Prostate gland (tissue), 2 donors: ENCODE data around the gene TYW5. TPM values are rescaled to one million over a fixed set of nuclear protein-coding genes. Genes with fewer than 3 reads are reported as not detected.

Experiments
- DNase-seq: peaks from one replicate; pipeline ENCODE4 v3.0.0-alpha.2; 2019; ENCODE audit warnings: low spot score
- H3K27ac ChIP-seq, 2 donors: fragments of 200-600 bp; sonication (generic); 2 replicates each; pipeline ENCODE4 v1.5.1; 2017 to 2019
- H3K27me3 ChIP-seq: fragments of 200-600 bp; sonication (generic); replicated peaks from 2 replicates; pipeline ENCODE4 v1.5.1; 2019; ENCODE audit not compliant: insufficient read depth
- H3K36me3 ChIP-seq, 2 donors: fragments of 200-600 bp; sonication (generic); 1 replicate in 1 of 2; 2 replicates in 1 of 2; pipeline versions ENCODE4 v1.5.1 to v1.8.1; 2017 to 2019
- H3K4me1 ChIP-seq: fragments of 200-600 bp; sonication (generic); replicated peaks from 2 replicates; pipeline ENCODE4 v1.5.1; 2019
- H3K4me3 ChIP-seq, 2 donors: fragments of 200-600 bp; sonication (generic); 2 replicates each; pipeline ENCODE4 v1.5.1; 2017 to 2019
- H3K9me3 ChIP-seq: fragments of 200-600 bp; sonication (generic); 2 replicates; pipeline ENCODE4 v1.5.1; 2017
- POLR2A ChIP-seq: fragments of 450-650 bp; IDR thresholded peaks from one replicate; pipeline ENCODE4 v1.6.1; 2016; ENCODE audit warnings: antibody characterized with exemption, mild to moderate bottlenecking
- POLR2AphosphoS5 ChIP-seq: sonication (generic); formaldehyde crosslinking; IDR thresholded peaks from one replicate; pipeline ENCODE4 v1.6.1; 2017; ENCODE audit warnings: antibody characterized with exemption
- WGBS: methylation state at CpG from one replicate; pipeline ENCODE4 v1.1.5; 2018; 5-methylcytosine and 5-hydroxymethylcytosine counted together
- intact Hi-C: fragments of 100-400 bp; cut with DNase I; formaldehyde crosslinking; loops from one replicate; pipeline ENCODE4 v1.14.2; 2022
- total RNA-seq, 2 donors: library from RNA; depleted of rRNA; stranded (reverse); fragments of >200 nt; gene quantifications; one replicate each; pipeline ENCODE4 v1.1.0, GENCODE V29; 2016
- TF ChIP-seq, protein P1 (sequence below), 4 experiments: fragments of 200-600 bp in 2 of 4; fragments of 450-650 bp in 2 of 4; sonication (generic) in 2 of 4; IDR thresholded peaks; 1 replicate in 3 of 4; 2 replicates in 1 of 4; pipeline ENCODE4 v1.5.1; 2016 to 2019; ENCODE audit warnings: antibody characterized with exemption in 4 of 4, mild to moderate bottlenecking in 2 of 4, moderate library complexity in 2 of 4

Gene TYW5
- total RNA-seq, 2 donors from 2014 or later = 7.3 to 7.5 TPM

DNA sequence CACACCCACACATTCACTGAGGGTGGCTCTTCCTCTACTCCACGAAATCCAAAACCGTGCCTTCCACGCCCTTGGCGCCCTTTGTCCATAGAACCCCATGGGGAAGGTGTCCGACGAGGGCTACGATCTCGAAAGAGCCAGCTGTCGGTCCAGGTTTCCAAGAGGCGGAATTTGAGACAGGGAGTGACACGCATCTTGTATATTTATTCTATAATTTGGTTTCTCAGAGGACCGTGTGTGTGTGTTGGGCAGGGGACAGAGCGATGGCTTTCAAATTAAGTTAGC, 43.5 kb downstream of the TYW5 start:
- TF ChIP-seq POLR2AphosphoS5 (no peak), POLR2A (no peak)
- TF ChIP-seq, protein P1, sequence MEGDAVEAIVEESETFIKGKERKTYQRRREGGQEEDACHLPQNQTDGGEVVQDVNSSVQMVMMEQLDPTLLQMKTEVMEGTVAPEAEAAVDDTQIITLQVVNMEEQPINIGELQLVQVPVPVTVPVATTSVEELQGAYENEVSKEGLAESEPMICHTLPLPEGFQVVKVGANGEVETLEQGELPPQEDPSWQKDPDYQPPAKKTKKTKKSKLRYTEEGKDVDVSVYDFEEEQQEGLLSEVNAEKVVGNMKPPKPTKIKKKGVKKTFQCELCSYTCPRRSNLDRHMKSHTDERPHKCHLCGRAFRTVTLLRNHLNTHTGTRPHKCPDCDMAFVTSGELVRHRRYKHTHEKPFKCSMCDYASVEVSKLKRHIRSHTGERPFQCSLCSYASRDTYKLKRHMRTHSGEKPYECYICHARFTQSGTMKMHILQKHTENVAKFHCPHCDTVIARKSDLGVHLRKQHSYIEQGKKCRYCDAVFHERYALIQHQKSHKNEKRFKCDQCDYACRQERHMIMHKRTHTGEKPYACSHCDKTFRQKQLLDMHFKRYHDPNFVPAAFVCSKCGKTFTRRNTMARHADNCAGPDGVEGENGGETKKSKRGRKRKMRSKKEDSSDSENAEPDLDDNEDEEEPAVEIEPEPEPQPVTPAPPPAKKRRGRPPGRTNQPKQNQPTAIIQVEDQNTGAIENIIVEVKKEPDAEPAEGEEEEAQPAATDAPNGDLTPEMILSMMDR (IDR thresholded peaks at IDR 0.05) = no peak
- Histone ChIP-seq H3K36me3 (no peaks in the 10 kb centered on the region), H3K27me3 (no peaks in the 10 kb centered on the region), H3K4me3 (peak overlapping the region; percentile 64 to 69), H3K27ac (peak overlapping the region; percentile 95 to 97), H3K4me1 (peaks cover 9% of the 10 kb centered on the region), H3K9me3 (no peaks in the 10 kb centered on the region)
- DNase-seq = no peak
- WGBS = 0% methylated on average over 13 of the region's 13 CpGs
- intact Hi-C loops = no loop called here

DNA sequence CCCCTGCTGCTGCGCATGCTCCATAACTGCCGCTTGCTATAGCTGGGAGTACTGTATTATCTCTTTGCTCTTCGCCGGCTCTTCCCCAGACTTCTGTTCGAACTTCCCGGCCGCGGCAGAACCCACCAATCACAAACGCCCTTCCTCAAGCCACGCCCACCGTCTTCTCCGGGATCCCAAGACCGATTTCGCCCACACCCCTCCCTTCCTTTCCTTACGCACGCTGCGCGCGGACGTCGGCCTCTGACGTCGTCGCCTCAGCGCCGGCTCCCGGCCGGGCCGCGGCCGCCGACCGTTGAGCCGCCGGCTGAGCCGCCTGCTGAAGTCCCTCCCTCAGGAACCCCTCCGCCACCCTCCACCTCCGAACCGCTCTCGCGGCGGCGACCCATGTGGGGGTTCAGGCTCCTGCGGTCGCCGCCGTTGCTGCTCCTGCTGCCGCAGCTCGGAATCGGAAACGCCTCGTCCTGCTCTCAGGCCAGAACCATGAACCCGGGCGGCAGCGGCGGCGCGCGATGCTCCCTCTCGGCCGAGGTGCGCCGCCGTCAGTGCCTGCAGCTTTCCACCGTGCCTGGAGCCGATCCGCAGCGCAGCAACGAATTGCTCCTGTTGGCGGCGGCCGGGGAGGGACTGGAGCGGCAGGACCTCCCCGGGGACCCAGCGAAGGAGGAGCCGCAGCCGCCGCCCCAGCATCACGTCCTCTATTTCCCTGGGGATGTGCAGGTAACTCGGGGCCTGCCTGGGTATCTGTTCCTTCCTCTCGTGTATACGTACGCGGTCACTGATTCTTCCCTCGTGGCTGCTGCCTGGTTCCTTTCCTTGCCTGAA, 44.0 kb downstream of the TYW5 start, which contains the start of gene C2orf69:
Gene C2orf69 (plus strand): TSS at position 242 of the 825 bp plus-strand sequence. CDS start 146 bp downstream, at position 388.
- no peaks in the 10 kb centered on the region for H3K9me3 ChIP-seq
- no peaks in the 10 kb centered on the region for H3K36me3 ChIP-seq
- WGBS = under 1% methylated on average over 54 of the region's 85 CpGs
- DNase-seq = peak; percentile 97
- peak within 1 kb of the TSS; percentile 95 to 97 for H3K27ac ChIP-seq
- TF ChIP-seq, protein P1 (IDR thresholded peaks at IDR 0.05) = no peak
- TF ChIP-seq POLR2AphosphoS5 (peak; percentile 67), POLR2A (peak; percentile 89)
- intact Hi-C loops = no loop called here
- no peaks in the 10 kb centered on the region for H3K27me3 ChIP-seq
- peaks cover 9% of the 10 kb centered on the region for H3K4me1 ChIP-seq
- peak within 1 kb of the TSS; percentile 64 to 69 for H3K4me3 ChIP-seq

- no peaks in the 10 kb centered on the region for H3K27me3 ChIP-seq
Observed at GRCh38 chr2:199910338-199911051, 44.8 kb downstream of the TYW5 start.

GRCh38 chr2:199907008-199907714, 48.1 kb downstream of the TYW5 start:
- Histone ChIP-seq H3K4me1 (peaks cover 4% of the 10 kb centered on the region), H3K27ac (no peak overlapping the region), H3K9me3 (no peaks in the 10 kb centered on the region), H3K4me3 (no peak overlapping the region), H3K36me3 (no peaks in the 10 kb centered on the region), H3K27me3 (no peaks in the 10 kb centered on the region)
- TF ChIP-seq POLR2AphosphoS5 (no peak), POLR2A (no peak)
- TF ChIP-seq, protein P1 (IDR thresholded peaks at IDR 0.05) = no peak
- WGBS = 86% methylated on average over 2 of the region's 2 CpGs
- no peak for DNase-seq
- intact Hi-C loops = no loop called here

More at GRCh38 chr2:199910338-199911051, 44.8 kb downstream of the TYW5 start:
- intact Hi-C loops = no loop called here
- peaks cover 9% of the 10 kb centered on the region for H3K4me1 ChIP-seq
- no peak for DNase-seq
- TF ChIP-seq POLR2AphosphoS5 (no peak), POLR2A (no peak)
- TF ChIP-seq, protein P1 (IDR thresholded peaks at IDR 0.05) = no peak
- peak overlapping the region; percentile 64 to 69 for H3K4me3 ChIP-seq
- no peaks in the 10 kb centered on the region for H3K9me3 ChIP-seq
- no peaks in the 10 kb centered on the region for H3K36me3 ChIP-seq
- WGBS = 34% methylated on average over 18 of the region's 18 CpGs
- peak overlapping the region; percentile 95 to 97 for H3K27ac ChIP-seq
